Suppressor macrophage treated with lipopolysaccharide for 1 hour (primary cell): ENCODE results near the gene SLC25A29.

ENCODE experiments used
- DNase-seq, 3 donors: peaks; one replicate each; pipeline ENCODE4 v3.0.0-alpha.2; 2020 to 2022

SLC25A29 gene

DNA sequence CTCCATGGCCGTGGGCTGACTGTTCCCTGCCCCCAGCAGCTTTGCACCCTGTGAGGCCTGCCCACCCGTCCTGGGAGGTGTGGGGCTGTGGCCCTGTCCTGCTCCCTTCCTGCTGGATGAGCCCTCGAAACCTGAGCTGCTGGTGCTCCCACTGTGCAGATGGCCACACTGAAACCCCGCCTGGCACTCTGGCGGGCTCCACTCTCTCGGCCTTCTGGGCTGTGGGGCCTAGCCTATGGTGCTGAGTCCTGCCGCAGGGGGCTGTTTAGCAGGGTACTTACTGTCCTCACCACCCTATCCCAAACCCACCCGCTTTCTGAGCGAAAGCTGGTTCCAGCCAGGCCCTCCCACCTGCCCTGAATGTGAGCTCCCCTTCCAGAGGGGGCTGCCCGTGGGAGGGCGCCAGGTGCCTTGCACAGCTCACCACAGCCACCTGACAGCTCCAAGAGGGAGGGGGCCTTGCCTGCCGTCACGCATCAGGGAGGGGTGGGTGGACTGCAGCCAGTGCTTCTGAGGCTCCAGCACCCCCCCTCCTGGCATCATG, 24.2 kb upstream of the SLC25A29 start:
- DNase-seq = peak in 1 of 3 donors; percentile 53

- DNase-seq = peak in 2 of 3 donors; percentile 35 to 40
These were observed 23.7 kb upstream of the SLC25A29 start for GRCh38 chr14:100330007-100330344.

GRCh38 chr14:100329233-100330006, 23.2 kb upstream of the SLC25A29 start:
- DNase-seq = peak in 2 of 3 donors; percentile 15 to 40

- DNase-seq = no peak
These were observed 22.4 kb upstream of the SLC25A29 start for GRCh38 chr14:100328495-100329163.

- DNase-seq = no peak
These were observed 20.9 kb upstream of the SLC25A29 start for GRCh38 chr14:100327128-100327527.

DNA sequence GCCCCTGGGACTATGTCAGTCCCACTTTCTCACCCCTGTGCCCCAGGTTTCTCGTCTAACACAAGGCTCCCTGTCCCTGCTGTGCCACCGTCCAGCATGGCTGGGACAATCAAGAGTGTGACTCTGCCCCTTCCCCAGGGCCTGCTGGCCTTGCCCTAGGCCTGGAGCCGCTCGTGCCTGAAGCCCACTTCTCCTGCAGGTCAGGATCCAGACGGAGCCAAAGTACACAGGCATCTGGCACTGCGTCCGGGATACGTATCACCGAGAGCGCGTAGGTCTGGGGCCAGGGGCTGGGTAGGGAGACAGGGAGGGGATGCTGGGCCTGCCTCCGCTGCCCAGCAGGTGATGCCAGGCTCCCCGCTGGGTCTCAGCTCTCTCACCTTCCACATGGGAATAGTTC, 19.7 kb upstream of the SLC25A29 start:
- no peak for DNase-seq

DNA sequence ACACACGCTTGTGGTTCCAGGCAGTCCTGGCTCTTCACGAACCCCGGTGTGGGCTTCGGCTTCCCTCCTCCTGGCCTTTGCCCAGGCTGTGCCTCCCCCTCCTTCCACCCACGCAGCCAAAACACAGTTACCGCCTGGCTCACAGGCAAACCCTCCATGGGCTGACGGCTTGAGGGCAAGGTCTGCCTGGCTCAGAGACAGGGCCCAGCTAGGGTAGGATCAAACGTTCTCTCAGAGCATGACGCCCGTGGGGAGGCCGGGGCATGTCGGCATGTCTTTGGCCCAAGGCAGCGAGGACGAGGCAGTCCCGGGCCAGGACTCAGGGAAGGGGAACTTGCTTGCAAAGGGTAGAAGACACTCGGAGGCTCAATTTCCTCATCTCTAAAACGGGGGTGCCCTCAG, 19.0 kb upstream of the SLC25A29 start:
- DNase-seq = peak in 1 of 3 donors; percentile 37

- DNase-seq = peak in 1 of 3 donors; percentile 22
These were observed 17.7 kb upstream of the SLC25A29 start for GRCh38 chr14:100323942-100324307.

DNA sequence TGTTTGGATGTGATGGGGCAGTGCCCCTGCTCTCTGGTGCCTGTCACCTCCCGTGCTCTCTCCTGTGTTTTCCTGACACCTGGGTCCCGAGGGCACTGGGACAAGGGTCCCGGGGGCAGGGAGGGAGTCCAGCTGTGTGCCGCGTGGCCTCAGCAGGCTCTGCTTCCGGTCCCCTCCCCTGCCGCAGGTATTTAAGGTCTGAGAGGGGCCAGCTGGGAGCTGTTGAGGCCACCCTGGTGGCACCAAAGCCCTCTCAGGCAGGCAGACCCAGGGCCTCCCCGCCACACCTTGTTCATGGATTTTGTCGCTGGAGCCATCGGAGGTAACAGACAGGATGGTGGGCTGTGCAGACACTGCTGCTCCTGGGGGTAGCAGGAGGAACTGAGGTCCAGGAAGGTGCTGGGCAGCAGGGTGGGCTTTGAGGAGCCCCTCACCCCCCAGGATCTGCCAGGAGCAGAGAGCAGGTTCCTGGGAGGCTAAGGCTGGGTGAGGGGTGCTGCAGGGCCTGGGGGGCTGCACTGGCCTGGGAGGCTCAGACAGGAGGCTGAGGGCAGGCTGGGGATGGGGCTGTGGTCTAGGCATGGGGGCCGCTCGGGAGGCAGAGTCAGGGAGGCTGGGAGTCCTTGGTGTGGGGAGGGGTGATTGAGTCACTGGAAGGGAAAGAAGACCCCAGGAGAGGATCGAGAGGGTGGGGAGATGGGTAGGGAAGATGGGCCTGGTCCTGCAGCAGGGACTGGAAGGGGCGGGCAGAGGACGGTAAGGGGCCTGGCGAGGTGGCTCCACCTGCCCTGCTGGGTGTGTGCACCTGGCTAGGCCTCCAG, 17.1 kb upstream of the SLC25A29 start, which contains the start of gene SLC25A47:
Gene SLC25A47, plus strand, starts transcription at position 219 of the 821 bp plus-strand sequence. Its CDS starts 76 bp downstream, at position 295.
- no peak for DNase-seq

DNA sequence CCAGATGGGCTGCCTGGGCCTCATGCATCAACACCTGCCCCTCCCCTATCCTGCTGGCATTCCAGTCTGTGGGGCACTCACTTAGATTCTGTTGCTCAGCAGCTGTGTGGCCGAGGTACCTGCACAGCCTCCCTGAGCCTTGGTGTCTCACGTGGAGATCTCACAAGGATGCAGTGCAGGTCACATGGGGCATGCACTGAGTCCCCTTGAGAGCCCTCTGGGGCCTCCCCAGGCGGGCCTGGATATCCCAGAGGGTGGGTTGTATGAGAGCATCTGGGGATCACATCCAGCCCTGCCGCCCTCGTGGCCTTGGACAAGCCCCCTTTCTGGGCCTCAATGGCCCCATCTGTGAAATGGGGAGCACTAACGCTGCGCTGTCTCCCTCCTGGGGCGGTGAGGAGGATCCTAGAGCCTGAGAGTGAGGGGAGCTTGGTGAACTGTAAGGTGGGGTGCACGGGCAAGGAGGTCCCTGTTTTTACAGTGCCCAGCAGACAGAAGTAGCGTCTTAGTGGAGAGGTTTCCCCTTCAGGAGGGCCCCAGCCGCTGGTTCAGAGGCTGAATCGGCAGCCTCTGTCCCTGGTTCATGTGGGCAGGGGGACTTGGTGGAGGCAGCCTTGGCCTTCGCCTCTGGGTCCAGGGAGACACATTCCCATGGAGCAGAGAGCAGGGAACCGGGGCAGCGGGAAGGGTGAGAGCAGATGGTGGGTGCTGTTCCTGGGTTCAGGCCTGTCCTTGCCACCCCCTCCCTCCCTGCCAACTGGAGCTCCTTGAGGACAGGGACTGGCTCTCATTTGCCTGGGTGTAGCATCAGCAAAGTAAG, 16.1 kb upstream of the SLC25A29 start:
- no peak for DNase-seq

GRCh38 chr14:100321473-100322137, 15.4 kb upstream of the SLC25A29 start:
- DNase-seq = no peak

DNA sequence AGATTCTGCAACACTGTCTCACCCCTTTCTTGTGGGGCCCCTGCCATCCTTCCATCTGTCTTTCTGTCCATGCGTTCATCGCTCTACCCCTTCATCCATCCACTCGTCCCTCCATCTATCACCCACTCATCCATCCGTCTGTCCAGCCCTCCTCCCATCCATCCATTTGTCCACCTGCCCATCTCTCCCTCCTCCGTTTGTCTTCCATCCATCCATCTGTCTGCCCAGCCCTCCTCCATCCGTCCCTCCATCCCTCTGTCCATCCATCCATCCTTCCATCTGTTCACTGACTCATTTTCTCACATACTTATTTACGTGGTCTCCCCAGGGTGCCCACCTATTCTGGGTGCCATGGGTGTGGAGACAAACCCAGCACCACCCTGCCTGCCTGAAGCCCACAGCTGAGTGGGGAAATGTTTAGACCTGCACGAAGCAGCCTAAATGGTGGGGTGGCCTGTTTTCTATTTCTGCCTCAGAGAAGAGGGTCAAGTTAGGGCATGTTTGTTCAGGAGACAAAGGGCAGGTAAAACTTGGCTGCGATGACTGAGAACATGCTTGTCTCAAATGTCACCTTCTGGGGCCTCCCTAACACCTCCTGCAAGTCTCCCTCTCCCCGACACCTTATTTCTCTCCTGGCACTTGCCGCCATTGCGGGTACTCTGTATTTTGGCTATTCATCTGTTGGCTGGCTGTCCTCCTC, 14.1 kb upstream of the SLC25A29 start:
- DNase-seq = no peak

- DNase-seq = peak; percentile 71 to 92 (median 83)
These were observed 11.9 kb upstream of the SLC25A29 start for GRCh38 chr14:100317912-100318808.

- no peak for DNase-seq
These were observed 11.1 kb upstream of the SLC25A29 start for GRCh38 chr14:100317389-100317788.

DNA sequence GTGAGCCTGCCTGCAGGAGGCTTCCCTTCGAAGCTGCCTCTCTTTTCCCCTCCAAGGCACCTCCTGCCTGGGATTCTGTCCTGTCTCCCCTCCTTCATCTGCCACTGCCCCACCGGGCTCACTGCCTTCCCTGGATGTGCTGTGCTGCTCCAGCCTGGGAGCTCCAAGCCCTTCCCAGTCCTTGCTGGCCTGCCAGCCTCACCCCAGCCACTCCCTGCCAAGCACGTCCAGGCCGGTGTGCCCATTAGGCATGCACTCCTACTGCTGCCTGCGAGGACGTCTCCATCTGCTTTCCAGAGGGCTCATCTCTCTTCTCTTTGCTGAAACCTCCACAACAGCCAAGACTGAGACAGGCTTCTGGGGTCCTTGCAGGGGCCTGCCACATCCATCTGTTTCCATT, 8.5 kb upstream of the SLC25A29 start:
- no peak for DNase-seq

DNA sequence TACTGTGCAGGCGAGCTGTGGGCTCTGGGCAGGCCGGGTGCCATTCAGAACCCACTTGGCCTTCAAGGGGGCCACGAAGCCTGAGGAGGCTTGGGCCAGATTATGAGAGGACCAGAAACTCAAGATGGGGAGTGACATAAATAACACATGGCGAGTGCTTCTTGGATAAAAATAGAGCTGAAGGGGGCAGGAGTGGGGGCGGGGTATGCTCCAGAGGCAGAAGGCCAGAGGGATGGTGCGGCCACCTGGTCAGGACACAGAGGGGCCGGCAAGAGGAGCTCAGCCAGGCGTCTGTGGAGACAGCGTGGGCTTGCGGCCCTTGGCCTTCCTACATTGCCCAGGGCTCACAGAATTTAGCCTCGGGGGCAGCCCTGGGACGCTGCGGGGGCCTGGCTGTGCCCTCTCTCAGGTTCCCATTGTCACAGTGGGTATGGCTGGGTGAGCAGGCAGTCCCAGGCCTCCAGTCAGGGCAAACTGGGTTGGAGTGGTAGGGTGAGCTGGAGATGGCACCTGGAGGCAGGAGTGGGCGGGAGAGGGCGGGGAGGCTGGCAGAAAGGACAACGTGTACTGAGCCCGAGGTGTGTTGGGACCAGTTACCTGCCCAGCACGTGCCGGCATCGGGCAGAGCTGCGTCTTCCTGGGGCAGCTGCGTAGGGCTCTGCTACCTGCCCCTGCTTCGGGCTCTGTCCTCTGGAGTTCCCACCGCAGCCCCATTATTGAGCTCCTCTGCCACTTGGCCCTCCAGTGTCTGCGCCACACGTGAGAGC, 7.4 kb upstream of the SLC25A29 start:
- no peak for DNase-seq

- DNase-seq = no peak
These were observed 6.7 kb upstream of the SLC25A29 start for GRCh38 chr14:100312877-100313400.

GRCh38 chr14:100312110-100312876, 6.0 kb upstream of the SLC25A29 start:
- DNase-seq = peak; percentile 57 to 65 (median 64)
